ENCODE results near the gene BFSP2. TPM values are rescaled to one million over a fixed set of nuclear protein-coding genes. Genes with fewer than 3 reads are reported as not detected.
"Not testable (repeated sequence)": the region's sequence is repeated elsewhere in the genome, so short reads cannot be mapped to it uniquely, and the experiment has no call there.

The BFSP2 gene
- total RNA-seq, 2 donors from 2014 or later = not detected

DNA sequence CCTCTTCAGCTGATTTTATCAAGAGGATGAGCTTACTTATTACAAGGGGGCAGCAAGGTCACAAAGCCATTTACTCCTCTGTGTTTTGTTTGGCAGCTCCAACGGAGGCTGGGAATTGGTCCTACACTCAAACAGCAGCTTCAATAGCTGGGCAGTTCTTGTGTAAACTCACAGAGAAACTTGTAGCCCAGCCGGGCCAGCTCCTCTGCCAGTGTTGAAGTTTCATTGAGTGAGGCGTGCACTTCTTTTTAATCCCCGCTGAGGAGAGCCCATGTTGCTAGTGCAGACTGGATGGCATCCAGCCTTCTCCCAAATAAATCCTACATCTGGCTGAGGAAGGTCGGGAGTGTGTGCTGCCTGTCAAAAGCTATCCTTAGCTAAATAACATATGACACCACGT is 59.5 kb downstream of the BFSP2 start:
- ATAC-seq (no peak), DNase-seq (ENCODE audit: low spot score in 2 of 2) (no peak)
- Mint-ChIP-seq H3K27ac (no peak overlapping the region), H3K9me3 (no peaks in the 10 kb centered on the region), H3K36me3 (no peaks in the 10 kb centered on the region)

DNA sequence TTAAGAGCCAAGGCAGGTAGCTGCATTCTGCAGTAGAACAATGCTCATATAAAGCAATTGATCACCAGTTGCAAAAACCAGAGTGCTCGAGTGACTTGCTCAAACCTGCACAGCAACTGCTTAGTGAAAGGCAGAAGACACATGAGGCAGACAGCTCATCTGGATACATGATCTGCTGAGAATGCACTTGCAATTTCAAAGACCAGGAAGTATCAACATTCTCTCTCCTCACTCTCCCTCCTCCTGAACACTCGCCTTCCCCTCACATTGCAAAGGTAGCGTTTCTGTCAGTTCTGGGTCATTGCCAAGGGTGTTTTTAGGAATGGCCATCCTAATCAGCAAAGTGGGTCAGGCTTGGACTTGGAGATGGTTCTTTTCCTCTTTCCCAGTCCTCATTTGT is 61.0 kb downstream of the BFSP2 start:
- H3K36me3 Mint-ChIP-seq = no peaks in the 10 kb centered on the region
- DNase-seq (ENCODE audit: low spot score in 2 of 2) (no peak), ATAC-seq (peak in 1 of 2 donors; percentile 67)
- H3K27ac Mint-ChIP-seq = peak overlapping the region in 1 of 2 donors; percentile 62
- no peaks in the 10 kb centered on the region for H3K9me3 Mint-ChIP-seq

DNA sequence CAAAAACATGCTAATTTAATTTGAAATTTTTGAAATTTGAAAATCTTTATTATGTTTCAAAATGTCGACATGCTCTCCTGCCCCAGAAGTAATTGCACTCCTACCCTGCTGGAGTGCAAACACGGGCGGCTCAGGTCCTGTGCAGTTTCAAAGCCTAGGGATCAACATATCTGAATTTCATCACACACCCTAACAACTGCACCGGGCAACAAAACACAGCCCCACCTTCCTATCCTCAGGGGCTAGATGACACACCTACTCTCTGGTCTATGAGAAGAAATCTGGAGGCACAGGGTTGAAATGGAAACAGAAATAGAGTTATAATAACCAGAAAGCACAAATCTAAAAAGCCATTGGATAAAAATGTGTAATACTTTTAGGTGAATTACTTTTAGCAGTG is 61.4 kb downstream of the BFSP2 start:
- DNase-seq (ENCODE audit: low spot score in 2 of 2) = no peak
- Mint-ChIP-seq H3K27ac (peak overlapping the region in 1 of 2 donors; percentile 62), H3K36me3 (no peaks in the 10 kb centered on the region), H3K9me3 (no peaks in the 10 kb centered on the region)
- peak in 1 of 2 donors; percentile 56 for ATAC-seq

- Mint-ChIP-seq H3K36me3 (no peaks in the 10 kb centered on the region), H3K27ac (no peak overlapping the region), H3K9me3 (no peaks in the 10 kb centered on the region)
- DNase-seq (ENCODE audit: low spot score in 2 of 2) = no peak
- ATAC-seq = no peak
These were observed 63.5 kb downstream of the BFSP2 start for GRCh38 chr3:133463347-133463860.

DNA sequence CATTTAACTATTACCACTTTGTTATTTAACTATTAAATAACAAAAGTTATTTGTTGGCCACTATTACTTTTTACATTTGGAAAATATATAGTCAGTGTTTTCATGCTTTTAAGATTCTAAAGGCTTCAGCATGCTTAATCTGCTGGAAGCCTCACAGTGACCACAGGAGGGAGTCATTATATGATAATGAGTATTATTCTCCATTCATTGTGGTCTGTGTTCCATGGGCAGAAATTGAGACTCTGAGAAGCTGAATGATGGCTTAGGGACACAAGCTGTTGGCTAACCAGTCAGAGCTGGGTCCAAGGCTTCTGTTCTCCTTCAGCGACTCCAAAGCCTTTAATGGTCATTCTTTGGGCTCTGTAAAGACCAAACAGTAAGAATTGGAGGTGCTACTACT is 64.7 kb downstream of the BFSP2 start:
- no peak for DNase-seq (ENCODE audit: low spot score in 2 of 2)

GRCh38 chr3:133466531-133467386 is 66.9 kb downstream of the BFSP2 start:
- H3K27ac Mint-ChIP-seq = no peak overlapping the region
- no peak for ATAC-seq
- no peak for DNase-seq (ENCODE audit: low spot score in 2 of 2)
- no peaks in the 10 kb centered on the region for H3K9me3 Mint-ChIP-seq
- H3K36me3 Mint-ChIP-seq = no peaks in the 10 kb centered on the region

More for the DNA sequence above, 64.7 kb downstream of the BFSP2 start:
- Mint-ChIP-seq H3K9me3 (no peaks in the 10 kb centered on the region), H3K27ac (no peak overlapping the region), H3K36me3 (no peaks in the 10 kb centered on the region)
- ATAC-seq = peak; percentile 74 to 78

DNA sequence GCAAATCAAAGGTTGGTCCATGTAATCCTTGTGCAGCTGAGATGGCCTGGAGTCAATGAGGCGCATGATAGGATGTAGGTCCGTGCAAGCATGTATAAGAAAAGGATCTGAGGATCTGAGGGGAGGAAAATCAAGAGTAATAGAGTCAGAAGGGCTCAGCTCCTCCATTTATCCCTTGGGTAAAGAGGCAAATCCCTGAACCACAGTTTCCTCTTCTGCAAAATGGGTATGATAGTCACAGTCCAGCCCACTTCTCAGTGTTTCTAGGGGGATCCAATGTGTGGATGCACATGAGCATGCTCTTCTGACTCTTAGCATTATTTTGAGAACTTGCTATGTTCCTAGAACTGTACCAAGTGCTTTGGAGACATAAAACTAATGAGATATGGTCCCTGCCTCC is 67.9 kb downstream of the BFSP2 start:
- DNase-seq (ENCODE audit: low spot score in 2 of 2) = no peak
- Mint-ChIP-seq H3K9me3 (no peaks in the 10 kb centered on the region), H3K27ac (no peak overlapping the region), H3K36me3 (no peaks in the 10 kb centered on the region)
- no peak for ATAC-seq

DNA sequence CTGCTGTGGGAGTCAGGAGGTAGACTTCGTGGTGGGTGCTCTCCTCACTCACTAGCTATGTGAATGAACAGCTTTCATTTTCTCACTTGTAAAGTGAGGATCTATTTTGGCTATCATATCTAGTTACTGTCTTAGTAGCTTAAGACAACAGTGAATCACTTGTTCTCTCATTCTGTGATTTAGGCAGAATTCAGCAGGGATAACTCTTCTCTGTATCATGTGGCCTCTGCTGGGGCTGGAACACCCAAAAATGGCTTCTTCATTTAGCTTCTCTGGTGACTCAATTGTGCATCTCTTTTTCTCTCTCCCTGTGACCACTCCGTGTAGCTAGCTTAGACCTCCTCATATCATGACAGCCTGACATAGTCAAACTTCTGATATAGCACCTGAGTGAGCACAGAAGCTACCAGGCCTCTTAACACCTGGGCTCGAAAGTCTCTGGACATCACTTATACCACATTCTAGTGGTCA is 68.4 kb downstream of the BFSP2 start:
- no peaks in the 10 kb centered on the region for H3K36me3 Mint-ChIP-seq
- H3K27ac Mint-ChIP-seq = no peak overlapping the region
- no peak for DNase-seq (ENCODE audit: low spot score in 2 of 2)
- no peaks in the 10 kb centered on the region for H3K9me3 Mint-ChIP-seq
- peak; percentile 25 to 58 for ATAC-seq

- no peak for DNase-seq (ENCODE audit: low spot score in 2 of 2)
- Mint-ChIP-seq H3K36me3 (no peaks in the 10 kb centered on the region), H3K27ac (no peak overlapping the region), H3K9me3 (no peaks in the 10 kb centered on the region)
- no peak for ATAC-seq
These were observed 69.4 kb downstream of the BFSP2 start for GRCh38 chr3:133469140-133469731.

GRCh38 chr3:133472242-133472641 is 72.4 kb downstream of the BFSP2 start:
- H3K9me3 Mint-ChIP-seq = no peaks in the 10 kb centered on the region
- no peaks in the 10 kb centered on the region for H3K36me3 Mint-ChIP-seq
- H3K27ac Mint-ChIP-seq = no peak overlapping the region
- DNase-seq (ENCODE audit: low spot score in 2 of 2) (no peak), ATAC-seq (no peak)

DNA sequence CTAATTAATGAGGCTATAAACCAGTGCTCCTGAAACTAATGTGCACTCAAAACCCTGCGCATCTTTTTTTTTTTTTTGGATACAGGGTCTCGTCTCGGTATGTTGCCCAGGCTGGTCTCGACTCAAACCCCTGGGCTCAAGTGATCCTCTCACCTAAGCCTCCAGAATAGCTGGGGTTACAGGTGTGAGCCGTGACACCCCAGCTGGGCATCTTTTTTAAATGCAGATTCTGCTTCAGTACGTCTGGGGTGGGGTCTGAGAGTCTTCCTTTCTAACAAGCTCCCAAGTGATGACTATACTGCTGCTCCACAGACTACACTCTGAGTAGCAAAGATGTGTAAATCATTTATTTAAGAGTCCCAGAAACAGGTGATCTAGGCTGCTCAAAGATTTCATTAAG is 73.0 kb downstream of the BFSP2 start:
- ATAC-seq (no peak), DNase-seq (ENCODE audit: low spot score in 2 of 2) (no peak)
- no peak overlapping the region for H3K27ac Mint-ChIP-seq
- no peaks in the 10 kb centered on the region for H3K9me3 Mint-ChIP-seq
- no peaks in the 10 kb centered on the region for H3K36me3 Mint-ChIP-seq

DNA sequence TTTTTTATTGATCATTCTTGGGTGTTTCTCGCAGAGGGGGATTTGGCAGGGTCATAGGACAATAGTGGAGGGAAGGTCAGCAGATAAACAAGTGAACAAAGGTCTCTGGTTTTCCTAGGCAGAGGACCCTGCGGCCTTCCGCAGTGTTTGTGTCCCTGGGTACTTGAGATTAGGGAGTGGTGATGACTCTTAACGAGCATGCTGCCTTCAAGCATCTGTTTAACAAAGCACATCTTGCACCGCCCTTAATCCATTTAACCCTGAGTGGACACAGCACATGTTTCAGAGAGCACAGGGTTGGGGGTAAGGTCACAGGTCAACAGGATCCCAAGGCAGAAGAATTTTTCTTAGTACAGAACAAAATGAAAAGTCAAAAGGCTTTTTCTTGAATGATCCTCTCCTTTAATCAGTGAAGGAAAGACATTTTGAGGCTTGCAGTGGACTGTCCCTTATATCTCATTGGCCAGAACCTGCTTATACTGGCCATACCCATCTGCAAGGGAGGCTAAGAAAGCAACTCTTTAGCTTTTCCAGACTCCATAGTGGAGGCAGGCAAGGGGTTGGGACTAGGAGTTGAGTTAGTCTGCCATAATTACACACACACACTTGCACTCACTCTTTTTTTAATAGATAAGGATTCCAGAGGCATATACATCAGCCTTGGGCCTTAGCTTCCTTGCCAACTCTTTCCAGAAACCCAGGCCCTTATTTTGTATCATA is 73.8 kb downstream of the BFSP2 start:
- not testable (repeated sequence) for ATAC-seq

GRCh38 chr3:133474251-133474801 is 74.5 kb downstream of the BFSP2 start:
- DNase-seq (ENCODE audit: low spot score in 2 of 2) = no peak
- Mint-ChIP-seq H3K36me3 (no peaks in the 10 kb centered on the region), H3K27ac (peak overlapping the region in 1 of 2 donors; percentile 15), H3K9me3 (no peaks in the 10 kb centered on the region)
- ATAC-seq = no peak

More for the DNA sequence above, 73.8 kb downstream of the BFSP2 start:
- DNase-seq (ENCODE audit: low spot score in 2 of 2); H3K9me3 Mint-ChIP-seq; H3K36me3 Mint-ChIP-seq: not testable (repeated sequence)
- H3K27ac Mint-ChIP-seq = peak overlapping the region in 1 of 2 donors; percentile 15

- DNase-seq (ENCODE audit: low spot score in 2 of 2) (no peak), ATAC-seq (no peak)
- H3K9me3 Mint-ChIP-seq = no peaks in the 10 kb centered on the region
- H3K27ac Mint-ChIP-seq = peak overlapping the region in 1 of 2 donors; percentile 81
- H3K36me3 Mint-ChIP-seq = no peaks in the 10 kb centered on the region
These were observed 75.0 kb downstream of the BFSP2 start for GRCh38 chr3:133474817-133475216.

- H3K27ac Mint-ChIP-seq = peak overlapping the region; percentile 45 to 87
These were observed 75.6 kb downstream of the BFSP2 start for GRCh38 chr3:133475245-133476010.

GRCh38 chr3:133476971-133477375 is 77.1 kb downstream of the BFSP2 start:
- Mint-ChIP-seq H3K9me3 (peaks cover 0 to 5% of the 10 kb centered on the region in 2 donors), H3K36me3 (peaks cover 0 to 16% of the 10 kb centered on the region in 2 donors), H3K27ac (peak overlapping the region in 1 of 2 donors; percentile 44)
- DNase-seq (ENCODE audit: low spot score in 2 of 2) (no peak), ATAC-seq (no peak)

More at GRCh38 chr3:133475245-133476010, 75.6 kb downstream of the BFSP2 start:
- peaks cover 0 to 3% of the 10 kb centered on the region in 2 donors for H3K9me3 Mint-ChIP-seq
- H3K36me3 Mint-ChIP-seq = peaks cover 0 to 3% of the 10 kb centered on the region in 2 donors
- ATAC-seq (peak; percentile 98 to 99), DNase-seq (ENCODE audit: low spot score in 2 of 2) (peak in 1 of 2 donors; percentile 38)

All from activated naive CD4-positive, alpha-beta T cell treated with anti-CD3 and anti-CD28 coated beads, Interleukin-2, amount 50 U/mL, for 72 hours (primary cell).